Ramos (cell line): ENCODE measurements around the gene OR2Y1.
"Not testable (repeated sequence)": the region's sequence is repeated elsewhere in the genome, so short reads cannot be mapped to it uniquely, and the experiment has no call there.

Experiments
- in situ Hi-C: fragments of 300-500 bp; cut with MboI; formaldehyde crosslinking; loops from one replicate; pipeline ENCODE4 v1.14.3; 2022; ENCODE audit warnings: low sequenced_read_pairs; ENCODE audit not compliant: unreplicated experiment

OR2Y1 gene

GRCh38 chr5:180744253-180744652, 4.4 kb upstream of the OR2Y1 start:
- in situ Hi-C loops: no loop called here

GRCh38 chr5:180742727-180743126, 2.9 kb upstream of the OR2Y1 start:
- in situ Hi-C loops: no loop called here

GRCh38 chr5:180740953-180741352, 1.1 kb upstream of the OR2Y1 start:
- in situ Hi-C loops: not testable (repeated sequence)

GRCh38 chr5:180739271-180739670, 587 bp downstream of the OR2Y1 start:
- in situ Hi-C loops: no loop called here

- in situ Hi-C loops: no loop called here
These were observed 3.3 kb downstream of the OR2Y1 start for GRCh38 chr5:180736536-180736935.

GRCh38 chr5:180724944-180725343, 14.9 kb downstream of the OR2Y1 start:
- in situ Hi-C loops: no loop called here

GRCh38 chr5:180723936-180724335, 15.9 kb downstream of the OR2Y1 start:
- in situ Hi-C loops: no loop called here

GRCh38 chr5:180720486-180720885, 19.4 kb downstream of the OR2Y1 start:
- in situ Hi-C loops: no loop called here

- in situ Hi-C loops: no loop called here
These were observed 20.1 kb downstream of the OR2Y1 start for GRCh38 chr5:180719781-180720180.

- in situ Hi-C loops: no loop called here
These were observed 20.9 kb downstream of the OR2Y1 start for GRCh38 chr5:180718810-180719453.

GRCh38 chr5:180717989-180718388, 21.9 kb downstream of the OR2Y1 start:
- in situ Hi-C loops: no loop called here

GRCh38 chr5:180704362-180704761, 35.5 kb downstream of the OR2Y1 start:
- in situ Hi-C loops: no loop called here

- in situ Hi-C loops: no loop called here
These were observed 35.9 kb downstream of the OR2Y1 start for GRCh38 chr5:180703912-180704311.

- in situ Hi-C loops: not testable (repeated sequence)
These were observed 36.5 kb downstream of the OR2Y1 start for GRCh38 chr5:180703371-180703770.

- in situ Hi-C loops: not testable (repeated sequence)
These were observed 39.4 kb downstream of the OR2Y1 start for GRCh38 chr5:180700440-180700839.

- in situ Hi-C loops: no loop called here
These were observed 40.8 kb downstream of the OR2Y1 start for GRCh38 chr5:180699042-180699441.

- in situ Hi-C loops: no loop called here
These were observed 43.7 kb downstream of the OR2Y1 start for GRCh38 chr5:180696116-180696515.

GRCh38 chr5:180692429-180692828, 47.4 kb downstream of the OR2Y1 start:
- in situ Hi-C loops: no loop called here

- in situ Hi-C loops: no loop called here
These were observed 48.8 kb downstream of the OR2Y1 start for GRCh38 chr5:180691046-180691445.

GRCh38 chr5:180690562-180690961, 49.3 kb downstream of the OR2Y1 start:
- in situ Hi-C loops: no loop called here

- in situ Hi-C loops: no loop called here
These were observed 50.1 kb downstream of the OR2Y1 start for GRCh38 chr5:180689775-180690174.
